Endothelial cell (in vitro differentiated cells): ENCODE measurements around the gene TRAF3. TPM values are rescaled to one million over a fixed set of nuclear protein-coding genes. Genes with fewer than 3 reads are reported as not detected.

Experiments
- DNase-seq: peaks from one replicate; pipeline ENCODE4 v3.0.0; 2021; ENCODE audit warnings: low spot score
- H3K27ac Mint-ChIP-seq: one replicate; pipeline ENCODE4 v1.8.0; 2021; ENCODE audit warnings: mixed read lengths, inconsistent platforms; ENCODE audit not compliant: unreplicated experiment
- H3K27me3 Mint-ChIP-seq: one replicate; pipeline ENCODE4 v1.8.0; 2021; ENCODE audit warnings: mild to moderate bottlenecking, moderate library complexity, mixed read lengths, inconsistent platforms; ENCODE audit not compliant: unreplicated experiment
- H3K36me3 Mint-ChIP-seq: one replicate; pipeline ENCODE4 v1.8.0; 2021; ENCODE audit warnings: mild to moderate bottlenecking, low read depth, mixed read lengths, inconsistent platforms; ENCODE audit not compliant: unreplicated experiment
- H3K4me1 Mint-ChIP-seq: one replicate; pipeline ENCODE4 v1.8.0; 2021; ENCODE audit warnings: mild to moderate bottlenecking, mixed read lengths, inconsistent platforms; ENCODE audit not compliant: unreplicated experiment
- H3K4me3 Mint-ChIP-seq: one replicate; pipeline ENCODE4 v1.8.0; 2021; ENCODE audit warnings: mild to moderate bottlenecking, mixed read lengths, inconsistent platforms; ENCODE audit not compliant: unreplicated experiment
- H3K9me3 Mint-ChIP-seq: one replicate; pipeline ENCODE4 v1.8.0; 2021; ENCODE audit warnings: mixed read lengths, inconsistent platforms; ENCODE audit not compliant: unreplicated experiment
- CTCF ChIP-seq: fragments of 200-600 bp; sonication (generic); IDR thresholded peaks from one replicate; pipeline ENCODE4 v1.5.0; 2021; ENCODE audit warnings: antibody characterized with exemption; ENCODE audit not compliant: unreplicated experiment
- total RNA-seq: library from RNA; stranded (reverse); fragmentation: NEBNext Ultra II Directional; extraction: Animal tissue kit (Norgen Biotek cat#: 25700); gene quantifications from one replicate; pipeline ENCODE4 v1.2.1, GENCODE V29; 2021; ENCODE audit not compliant: unreplicated experiment

Gene TRAF3
- total RNA-seq, 1 donor from 2014 or later: 9.7 TPM

GRCh38 chr14:102807013-102807406 lies 29.8 kb downstream of the TRAF3 start:
- no peak for DNase-seq
- H3K4me3 Mint-ChIP-seq: no peak overlapping the region
- H3K27ac Mint-ChIP-seq: no peak overlapping the region
- peaks cover 3% of the 10 kb centered on the region for H3K27me3 Mint-ChIP-seq
- TF ChIP-seq CTCF: no peak
- H3K9me3 Mint-ChIP-seq: no peaks in the 10 kb centered on the region
- peaks cover 3% of the 10 kb centered on the region for H3K36me3 Mint-ChIP-seq
- H3K4me1 Mint-ChIP-seq: peaks cover 2% of the 10 kb centered on the region

- DNase-seq: no peak
- Mint-ChIP-seq H3K27ac (no peak overlapping the region), H3K27me3 (peaks cover 3% of the 10 kb centered on the region), H3K4me3 (no peak overlapping the region), H3K9me3 (no peaks in the 10 kb centered on the region), H3K36me3 (peaks cover 3% of the 10 kb centered on the region), H3K4me1 (peaks cover 3% of the 10 kb centered on the region)
- TF ChIP-seq CTCF: no peak
These were observed 32.6 kb downstream of the TRAF3 start for GRCh38 chr14:102809870-102810269.

- no peaks in the 10 kb centered on the region for H3K36me3 Mint-ChIP-seq
- no peak overlapping the region for H3K27ac Mint-ChIP-seq
- no peaks in the 10 kb centered on the region for H3K9me3 Mint-ChIP-seq
- peaks cover 3% of the 10 kb centered on the region for H3K4me1 Mint-ChIP-seq
- peaks cover 3% of the 10 kb centered on the region for H3K27me3 Mint-ChIP-seq
- DNase-seq: no peak
- no peak for TF ChIP-seq CTCF
- no peak overlapping the region for H3K4me3 Mint-ChIP-seq
These were observed 33.3 kb downstream of the TRAF3 start for GRCh38 chr14:102810523-102810922.

DNA sequence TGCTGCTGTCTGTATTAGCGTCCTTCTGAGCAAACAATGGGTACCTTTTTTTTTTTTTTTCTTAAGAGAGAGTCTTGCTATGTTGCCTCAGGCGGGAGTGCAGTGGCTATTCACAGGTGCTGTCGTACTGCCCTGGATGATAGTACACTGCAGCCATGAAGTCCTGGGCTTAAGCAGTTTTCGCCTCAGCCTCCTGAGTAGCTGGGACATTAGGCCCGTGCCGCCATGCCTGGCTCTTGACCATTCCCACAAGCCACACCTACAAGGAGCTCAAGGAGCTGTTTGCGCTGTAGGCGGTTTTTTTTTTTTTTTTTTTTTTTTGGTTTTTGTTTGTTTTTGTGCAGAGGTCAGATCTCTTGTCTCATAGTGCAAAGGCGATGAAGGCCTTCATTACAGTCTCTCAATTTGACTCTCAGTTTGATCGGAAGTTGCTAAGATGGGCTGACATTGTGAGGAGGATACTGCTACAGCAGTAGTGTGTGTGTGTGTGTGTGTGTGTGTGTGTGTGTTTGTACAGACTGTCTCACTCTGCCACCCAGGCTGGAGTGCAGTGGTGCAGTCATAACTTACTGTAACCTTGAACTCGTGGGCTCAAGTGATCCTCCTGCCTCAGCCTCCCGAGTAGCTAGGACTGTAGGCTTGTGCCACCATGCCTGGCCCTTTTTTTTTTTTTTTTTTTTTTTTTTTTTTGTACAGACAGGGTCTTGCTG lies 34.2 kb downstream of the TRAF3 start:
- H3K4me1 Mint-ChIP-seq: peaks cover 3% of the 10 kb centered on the region
- peaks cover 1% of the 10 kb centered on the region for H3K27me3 Mint-ChIP-seq
- no peak overlapping the region for H3K4me3 Mint-ChIP-seq
- no peaks in the 10 kb centered on the region for H3K9me3 Mint-ChIP-seq
- no peak overlapping the region for H3K27ac Mint-ChIP-seq
- TF ChIP-seq CTCF: no peak
- H3K36me3 Mint-ChIP-seq: no peaks in the 10 kb centered on the region
- DNase-seq: no peak

DNA sequence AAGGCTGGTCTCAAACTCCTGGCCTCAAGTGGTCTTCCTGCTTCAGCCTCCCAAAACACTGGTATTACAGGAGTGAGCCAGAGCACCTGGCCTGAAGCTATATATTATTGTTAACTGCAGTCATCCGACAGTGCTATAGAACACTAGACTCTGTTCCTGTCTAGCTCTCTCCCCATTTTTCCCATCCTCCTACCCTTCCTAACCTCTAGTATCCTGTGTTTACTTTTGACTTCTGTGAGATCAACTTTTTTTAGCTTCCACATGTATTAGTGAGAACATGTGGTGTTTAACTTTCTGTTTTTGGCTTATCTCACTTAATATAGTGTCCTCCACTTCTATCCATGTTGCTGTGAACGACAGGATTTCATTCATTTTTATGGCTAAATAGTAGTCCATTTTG lies 34.7 kb downstream of the TRAF3 start:
- Mint-ChIP-seq H3K27me3 (peaks cover 1% of the 10 kb centered on the region), H3K4me3 (no peak overlapping the region), H3K4me1 (peaks cover 3% of the 10 kb centered on the region), H3K27ac (no peak overlapping the region), H3K36me3 (no peaks in the 10 kb centered on the region), H3K9me3 (no peaks in the 10 kb centered on the region)
- no peak for DNase-seq
- no peak for TF ChIP-seq CTCF
